Skeletal muscle cell (primary cell): ENCODE data around the gene MTFMT.

Experiments
- DNase-seq: peaks from one replicate; pipeline ENCODE4 v3.0.0-alpha.2; 2010; ENCODE audit warnings: low read depth
- H3K4me3 ChIP-seq: 2 replicates; pipeline ENCODE4 v1.5.1; 2011; ENCODE audit warnings: low read depth, mild to moderate bottlenecking, control low read depth, low read length, moderate library complexity

The MTFMT gene

GRCh38 chr15:64997066-64997465 is 32.4 kb downstream of the MTFMT start:
- H3K4me3 ChIP-seq = no peak overlapping the region
- DNase-seq = no peak

- H3K4me3 ChIP-seq = no peak overlapping the region
- DNase-seq = no peak
These were observed 36.1 kb downstream of the MTFMT start for GRCh38 chr15:64993290-64993689.

- no peak overlapping the region for H3K4me3 ChIP-seq
- DNase-seq = no peak
These were observed 37.8 kb downstream of the MTFMT start for GRCh38 chr15:64991536-64992135.

GRCh38 chr15:64990168-64990470 is 39.3 kb downstream of the MTFMT start:
- no peak for DNase-seq
- peak overlapping the region; percentile 95 for H3K4me3 ChIP-seq

GRCh38 chr15:64989416-64990167 is 39.8 kb downstream of the MTFMT start, which contains the start of gene SPG21:
Gene SPG21, minus strand, starts transcription at chr15:64989914. Its CDS starts 6,345 bp downstream, at chr15:64983569.
- DNase-seq = peak; percentile 80
- peak within 1 kb of the TSS; percentile 95 for H3K4me3 ChIP-seq

- DNase-seq = no peak
- peak overlapping the region; percentile 10 for H3K4me3 ChIP-seq
These were observed 42.3 kb downstream of the MTFMT start for GRCh38 chr15:64987136-64987535.

- no peak for DNase-seq
These were observed 43.9 kb downstream of the MTFMT start for GRCh38 chr15:64985366-64986033.

GRCh38 chr15:64982472-64982871 is 47.0 kb downstream of the MTFMT start:
- no peak overlapping the region for H3K4me3 ChIP-seq
- no peak for DNase-seq

More at GRCh38 chr15:64985366-64986033, 43.9 kb downstream of the MTFMT start:
- no peak overlapping the region for H3K4me3 ChIP-seq

GRCh38 chr15:64981812-64982431 is 47.5 kb downstream of the MTFMT start:
- H3K4me3 ChIP-seq = no peak overlapping the region

GRCh38 chr15:64979252-64979710 is 50.2 kb downstream of the MTFMT start:
- no peak overlapping the region for H3K4me3 ChIP-seq
- DNase-seq = no peak

More at GRCh38 chr15:64981812-64982431, 47.5 kb downstream of the MTFMT start:
- no peak for DNase-seq

GRCh38 chr15:64975390-64975789 is 54.0 kb downstream of the MTFMT start:
- H3K4me3 ChIP-seq = no peak overlapping the region
- no peak for DNase-seq

- DNase-seq = no peak
- no peak overlapping the region for H3K4me3 ChIP-seq
These were observed 58.7 kb downstream of the MTFMT start for GRCh38 chr15:64970698-64971097.

- no peak overlapping the region for H3K4me3 ChIP-seq
These were observed 60.0 kb downstream of the MTFMT start for GRCh38 chr15:64969401-64969800.

GRCh38 chr15:64961013-64961412 is 68.4 kb downstream of the MTFMT start:
- no peak overlapping the region for H3K4me3 ChIP-seq

More at GRCh38 chr15:64969401-64969800, 60.0 kb downstream of the MTFMT start:
- no peak for DNase-seq

GRCh38 chr15:64960153-64960552 is 69.3 kb downstream of the MTFMT start:
- no peak for DNase-seq
- H3K4me3 ChIP-seq = no peak overlapping the region

More at GRCh38 chr15:64961013-64961412, 68.4 kb downstream of the MTFMT start:
- DNase-seq = no peak

- no peak overlapping the region for H3K4me3 ChIP-seq
- no peak for DNase-seq
These were observed 70.3 kb downstream of the MTFMT start for GRCh38 chr15:64959128-64959527.

GRCh38 chr15:64954395-64954794 is 75.0 kb downstream of the MTFMT start:
- H3K4me3 ChIP-seq = no peak overlapping the region
- DNase-seq = no peak

GRCh38 chr15:64951777-64952418 is 77.5 kb downstream of the MTFMT start:
- no peak overlapping the region for H3K4me3 ChIP-seq
- DNase-seq = no peak
